GM23338 (cell line): ENCODE measurements around the gene NOS2. TPM values are rescaled to one million over a fixed set of nuclear protein-coding genes. Genes with fewer than 3 reads are reported as not detected.

Experiments
- ATAC-seq: fragments of 200-7000 bp; cut with Tn5 transposase; 3 replicates; pipeline ENCODE4 v1.9.1; 2020
- DNase-seq: peaks from one replicate; pipeline ENCODE4 v3.0.0-alpha.2; 2015; ENCODE audit warnings: low spot score
- H2AFZ ChIP-seq: fragments of 200-600 bp; sonication (generic); 2 replicates; pipeline ENCODE4 v1.8.0; 2016; ENCODE audit warnings: antibody characterized with exemption, mild to moderate bottlenecking, moderate library complexity
- H3F3A ChIP-seq: fragments of 200-600 bp; sonication (generic); replicated peaks from 2 replicates; pipeline ENCODE4 v1.8.0; 2017; ENCODE audit warnings: antibody characterized with exemption, mixed run types, low read depth
- H3K27ac ChIP-seq: fragments of 200-600 bp; sonication (generic); 2 replicates; pipeline ENCODE4 v1.6.1; 2016; ENCODE audit warnings: low read depth
- H3K27me3 ChIP-seq: fragments of 200-600 bp; sonication (generic); 2 replicates; pipeline ENCODE4 v1.8.0; 2016; ENCODE audit warnings: mild to moderate bottlenecking, mixed run types, moderate library complexity; ENCODE audit not compliant: insufficient read depth
- H3K36me3 ChIP-seq: fragments of 200-600 bp; sonication (generic); 2 replicates; pipeline ENCODE4 v1.8.0; 2016; ENCODE audit warnings: mild to moderate bottlenecking; ENCODE audit not compliant: insufficient read depth
- H3K4me1 ChIP-seq: fragments of 200-600 bp; sonication (generic); 2 replicates; pipeline ENCODE4 v1.8.0; 2016; ENCODE audit warnings: mild to moderate bottlenecking, moderate library complexity; ENCODE audit not compliant: insufficient read depth
- H3K4me2 ChIP-seq: fragments of 200-600 bp; sonication (generic); 2 replicates; pipeline ENCODE4 v1.7.1; 2017; ENCODE audit warnings: mixed run types
- H3K4me3 ChIP-seq: fragments of 200-600 bp; sonication (generic); 2 replicates; pipeline ENCODE4 v1.6.1; 2016; ENCODE audit warnings: mixed run types
- H3K79me2 ChIP-seq: fragments of 200-600 bp; sonication (generic); replicated peaks from 2 replicates; pipeline ENCODE4 v1.8.0; 2017; ENCODE audit warnings: mild to moderate bottlenecking; ENCODE audit not compliant: insufficient read depth
- H3K9me2 ChIP-seq: fragments of 200-600 bp; sonication (generic); 2 replicates; pipeline ENCODE4 v1.8.0; 2017; ENCODE audit not compliant: insufficient read depth
- H4K20me1 ChIP-seq: fragments of 200-600 bp; sonication (generic); replicated peaks from 2 replicates; pipeline ENCODE4 v1.8.0; 2017; ENCODE audit warnings: mild to moderate bottlenecking; ENCODE audit not compliant: insufficient read depth
- H3K27ac Mint-ChIP-seq: 2 replicates; pipeline ENCODE4 v1.8.0; 2020; ENCODE audit warnings: inconsistent platforms, mild to moderate bottlenecking, moderate library complexity, mixed read lengths
- H3K27me3 Mint-ChIP-seq: 3 replicates; pipeline ENCODE4 v1.8.0; 2022; ENCODE audit warnings: low read depth, mild to moderate bottlenecking, moderate library complexity, mixed read lengths, inconsistent platforms; ENCODE audit not compliant: insufficient read depth, poor library complexity
- H3K36me3 Mint-ChIP-seq: 3 replicates; pipeline ENCODE4 v1.8.0; 2021; ENCODE audit warnings: low read depth, mild to moderate bottlenecking, inconsistent platforms, moderate library complexity, mixed read lengths
- H3K4me1 Mint-ChIP-seq: 3 replicates; pipeline ENCODE4 v1.8.0; 2020; ENCODE audit warnings: mild to moderate bottlenecking, inconsistent platforms, mixed read lengths
- H3K4me3 Mint-ChIP-seq: 3 replicates; pipeline ENCODE4 v1.8.0; 2021; ENCODE audit warnings: moderate library complexity, mild to moderate bottlenecking, inconsistent platforms, mixed read lengths
- H3K9me3 Mint-ChIP-seq: 3 replicates; pipeline ENCODE4 v1.8.0; 2020; ENCODE audit warnings: moderate library complexity, mild to moderate bottlenecking, inconsistent platforms, mixed read lengths
- CTCF ChIP-seq, 2 experiments: fragments of 200-600 bp in 1 of 2; sonication (generic) in 1 of 2; conservative IDR thresholded peaks; 2 replicates each; pipeline versions ENCODE4 v1.5.1 to v1.6.1; 2016 to 2017; ENCODE audit warnings: antibody characterized with exemption in 2 of 2, low read depth in 2 of 2, mild to moderate bottlenecking in 2 of 2, moderate library complexity in 1 of 2
- EZH2 ChIP-seq: fragments of 200-600 bp; sonication (generic); IDR thresholded peaks from one replicate; pipeline ENCODE4 v1.8.0; 2017; ENCODE audit warnings: antibody characterized with exemption, mild to moderate bottlenecking, low read depth; ENCODE audit not compliant: unreplicated experiment
- JUNB ChIP-seq: IDR thresholded peaks from one replicate; pipeline ENCODE4 v1.6.1; 2016; ENCODE audit warnings: antibody characterized with exemption; ENCODE audit not compliant: unreplicated experiment
- NANOG ChIP-seq: IDR thresholded peaks from 2 replicates; pipeline ENCODE4 v1.6.1; 2016; ENCODE audit warnings: antibody characterized with exemption, borderline replicate concordance
- POLR2AphosphoS5 ChIP-seq: IDR thresholded peaks from 2 replicates; pipeline ENCODE4 v1.6.1; 2016; ENCODE audit warnings: antibody characterized with exemption, low read depth
- REST ChIP-seq: IDR thresholded peaks from one replicate; pipeline ENCODE4 v1.6.1; 2018; ENCODE audit warnings: antibody characterized with exemption; ENCODE audit not compliant: unreplicated experiment
- STAT1 ChIP-seq: IDR thresholded peaks from one replicate; pipeline ENCODE4 v1.6.1; 2016; ENCODE audit warnings: antibody characterized with exemption; ENCODE audit not compliant: unreplicated experiment
- ZNF114 ChIP-seq: fragments of 250-450 bp; sonication (Bioruptor Pico); IDR thresholded peaks from 2 replicates; pipeline ENCODE4 v1.5.0; 2020; ENCODE audit warnings: mild to moderate bottlenecking, moderate library complexity
- ZNF331 ChIP-seq: fragments of 250-450 bp; sonication (Bioruptor Pico); IDR thresholded peaks from 2 replicates; pipeline ENCODE4 v1.5.0; 2020; ENCODE audit warnings: low read depth, mild to moderate bottlenecking, moderate library complexity
- polyA plus RNA-seq: library from polyadenylated mRNA; unstranded; fragments of >200 nt; fragmentation: Nextera tagmentation; extraction: Ambion mirVana; gene quantifications from 2 replicates; pipeline ENCODE4 v1.2.1, GENCODE V29; 2016
- total RNA-seq: library from RNA; depleted of rRNA; stranded (reverse); fragments of >200 nt; shearing (Covaris generic); gene quantifications from 2 replicates; pipeline ENCODE4 v1.2.3, GENCODE V29; 2014

Gene NOS2
- total and polyA plus RNA-seq, 2 experiments from 2014 or later: 0.44 to 2.7 TPM

GRCh38 chr17:27824745-27825144 is 24.4 kb upstream of the NOS2 start:
- Histone ChIP-seq H3K79me2 (no peaks in the 10 kb centered on the region), H3K36me3 (no peaks in the 10 kb centered on the region), H3F3A (no peaks in the 10 kb centered on the region), H3K27ac (no peak overlapping the region), H3K27me3 (no peaks in the 10 kb centered on the region), H3K9me2 (no peaks in the 10 kb centered on the region), H2AFZ (no peak overlapping the region), H4K20me1 (no peaks in the 10 kb centered on the region), H3K4me3 (no peak overlapping the region), H3K4me2 (no peak overlapping the region), H3K4me1 (no peaks in the 10 kb centered on the region)
- Mint-ChIP-seq H3K27ac (no peak overlapping the region), H3K9me3 (peaks cover 20% of the 10 kb centered on the region), H3K27me3 (peaks cover 3% of the 10 kb centered on the region), H3K36me3 (peaks cover 19% of the 10 kb centered on the region), H3K4me3 (no peak overlapping the region), H3K4me1 (no peaks in the 10 kb centered on the region)
- no peak for TF ChIP-seq POLR2AphosphoS5
- TF ChIP-seq CTCF (conservative IDR thresholded peaks at IDR 0.05; ENCODE audit: low read depth in 2 of 2): no peak
- TF ChIP-seq REST: no peak
- no peak for TF ChIP-seq ZNF331
- ATAC-seq (no peak), DNase-seq (no peak)

- DNase-seq (no peak), ATAC-seq (no peak)
- Histone ChIP-seq H3K79me2 (no peaks in the 10 kb centered on the region), H4K20me1 (no peaks in the 10 kb centered on the region), H3K9me2 (no peaks in the 10 kb centered on the region), H3K36me3 (no peaks in the 10 kb centered on the region), H3F3A (no peaks in the 10 kb centered on the region), H3K27ac (no peak overlapping the region), H3K27me3 (no peaks in the 10 kb centered on the region), H3K4me1 (no peaks in the 10 kb centered on the region), H3K4me3 (no peak overlapping the region), H2AFZ (no peak overlapping the region), H3K4me2 (no peak overlapping the region)
- Mint-ChIP-seq H3K27me3 (peaks cover 3% of the 10 kb centered on the region), H3K4me3 (no peak overlapping the region), H3K36me3 (peaks cover 19% of the 10 kb centered on the region), H3K27ac (no peak overlapping the region), H3K4me1 (no peaks in the 10 kb centered on the region), H3K9me3 (peaks cover 20% of the 10 kb centered on the region)
- TF ChIP-seq JUNB: no peak
- TF ChIP-seq STAT1: no peak
- no peak for TF ChIP-seq ZNF114 (CRISPR knock-in tag)
- no peak for TF ChIP-seq REST
- no peak for TF ChIP-seq EZH2
- TF ChIP-seq POLR2AphosphoS5: no peak
- TF ChIP-seq NANOG: no peak
Observed at GRCh38 chr17:27824176-27824715, 23.9 kb upstream of the NOS2 start.
